GM19468 (cell line): ENCODE measurements around the gene SEMG2.

Experiments used
- ATAC-seq: cut with Tn5 transposase; IDR thresholded peaks from one replicate; pipeline ENCODE4 v1.9.1; 2021; ENCODE audit warnings: mild to moderate bottlenecking, moderate library complexity, moderate number of reproducible peaks; ENCODE audit not compliant: unreplicated experiment; ENCODE audit errors: extremely low read depth

SEMG2 gene

DNA sequence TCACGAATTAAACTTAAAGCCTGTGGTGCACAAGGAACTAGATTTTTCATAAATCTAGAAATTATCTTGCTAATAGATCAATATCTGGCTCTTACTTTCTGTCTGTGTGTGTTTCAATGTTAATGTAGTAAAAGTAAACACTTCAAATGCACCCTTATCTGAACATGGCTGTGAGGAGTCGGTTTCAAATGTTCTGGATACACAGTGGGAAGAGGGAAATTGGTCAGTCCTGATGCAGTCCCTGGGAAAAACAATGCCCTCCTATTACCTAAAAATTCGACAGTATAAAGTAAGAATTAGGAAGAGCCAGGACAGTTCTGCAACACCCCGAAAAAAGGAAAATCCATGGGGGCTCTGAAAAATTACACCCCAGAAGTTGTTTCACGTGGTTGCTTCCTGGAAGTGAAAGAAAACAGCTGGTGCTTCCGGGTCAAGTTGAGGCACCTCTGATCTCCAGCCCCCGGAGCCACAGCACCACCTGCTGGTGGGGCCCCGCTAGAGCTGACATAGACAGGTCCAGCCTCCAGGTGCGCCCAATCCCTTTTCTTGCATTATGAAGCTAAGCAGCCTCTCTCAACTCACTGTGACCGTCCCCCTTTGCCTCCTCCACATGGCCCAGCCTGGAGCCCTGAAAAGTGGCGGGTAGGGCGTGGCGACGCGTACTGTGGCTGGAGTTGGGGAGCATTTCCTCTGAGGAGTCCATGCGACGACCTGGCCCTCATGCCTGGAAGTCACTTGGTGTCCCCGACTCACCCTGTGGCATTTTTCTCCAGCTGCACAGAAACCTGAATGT lies 8.3 kb downstream of the SEMG2 start:
- no peak for ATAC-seq

DNA sequence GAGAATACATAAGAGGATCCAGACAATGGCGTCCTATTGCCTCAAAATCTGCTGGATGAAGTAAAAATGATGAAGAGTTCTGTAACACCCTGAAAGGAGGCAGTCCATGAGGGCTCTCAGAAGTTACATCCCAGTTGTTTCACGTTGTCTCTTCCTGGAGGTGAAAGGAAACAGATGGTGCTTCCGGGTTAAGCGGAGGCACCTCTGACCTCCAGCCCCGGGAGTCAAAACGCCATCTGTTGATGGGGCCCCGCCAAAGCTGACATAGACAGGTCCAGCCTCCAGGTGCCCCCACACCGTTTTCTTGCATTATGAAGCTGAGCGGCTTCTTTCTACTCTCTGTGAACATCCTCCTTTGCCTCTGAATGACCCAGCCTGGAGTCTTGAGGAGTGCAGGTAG lies 9.5 kb downstream of the SEMG2 start:
- ATAC-seq = no peak

DNA sequence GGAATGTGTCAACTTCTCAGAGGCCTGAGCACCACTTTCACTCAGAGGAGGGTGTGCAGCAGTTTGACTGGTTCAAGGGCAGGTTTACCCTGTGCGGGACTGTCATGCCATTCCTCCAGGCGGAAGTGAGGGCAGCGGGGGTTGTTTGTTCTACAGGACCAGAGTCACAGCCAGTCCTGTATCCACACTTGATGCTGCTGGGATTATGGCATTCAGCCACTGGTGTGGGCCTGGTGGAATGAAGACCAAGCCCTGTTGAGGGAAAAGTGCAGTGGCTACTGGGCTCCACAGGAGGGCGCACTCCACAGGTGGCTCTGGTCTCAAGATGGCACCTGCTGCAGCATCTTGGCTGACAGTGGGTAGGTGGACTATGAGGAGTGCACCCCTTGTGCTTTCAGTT lies 14.8 kb downstream of the SEMG2 start:
- ATAC-seq = no peak

DNA sequence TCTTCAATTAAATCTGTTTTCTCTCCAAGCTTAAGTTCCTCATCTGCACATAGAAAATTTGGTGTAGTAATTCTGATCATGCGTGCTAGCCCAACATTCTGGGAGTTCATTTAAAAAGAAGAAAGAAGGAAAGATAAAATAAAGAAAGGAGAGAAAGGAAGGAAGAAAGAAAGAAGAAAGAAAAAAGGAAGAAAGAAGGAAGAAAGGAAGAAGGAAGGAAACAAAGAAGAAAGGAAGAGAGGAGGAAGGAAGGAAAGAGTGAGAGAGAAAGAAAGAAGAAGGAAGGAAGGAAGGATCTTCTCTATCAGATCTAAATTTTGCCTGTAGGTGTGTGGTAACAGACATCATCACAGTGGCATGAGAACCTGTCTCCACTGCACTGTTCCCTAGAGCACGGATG lies 17.0 kb downstream of the SEMG2 start:
- no peak for ATAC-seq

DNA sequence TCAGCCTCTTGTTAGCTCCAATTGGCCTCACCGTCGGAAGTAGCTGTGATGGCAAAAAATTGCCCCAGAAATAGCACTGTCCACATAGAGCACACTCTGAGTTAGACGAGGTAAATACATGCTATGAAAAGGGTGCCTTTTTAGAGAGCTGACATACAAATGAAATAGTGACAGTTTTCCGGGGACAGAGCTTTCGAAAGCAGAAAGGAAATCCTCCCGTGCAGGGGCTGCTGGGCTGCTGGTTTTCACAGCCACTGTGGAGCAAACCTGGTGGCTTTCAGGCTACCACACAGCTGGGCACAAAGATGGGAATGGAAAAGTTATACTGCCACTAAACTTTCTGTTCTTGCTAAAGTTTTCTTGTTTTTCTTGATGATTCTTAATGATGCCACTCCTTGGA lies 24.9 kb downstream of the SEMG2 start:
- no peak for ATAC-seq

DNA sequence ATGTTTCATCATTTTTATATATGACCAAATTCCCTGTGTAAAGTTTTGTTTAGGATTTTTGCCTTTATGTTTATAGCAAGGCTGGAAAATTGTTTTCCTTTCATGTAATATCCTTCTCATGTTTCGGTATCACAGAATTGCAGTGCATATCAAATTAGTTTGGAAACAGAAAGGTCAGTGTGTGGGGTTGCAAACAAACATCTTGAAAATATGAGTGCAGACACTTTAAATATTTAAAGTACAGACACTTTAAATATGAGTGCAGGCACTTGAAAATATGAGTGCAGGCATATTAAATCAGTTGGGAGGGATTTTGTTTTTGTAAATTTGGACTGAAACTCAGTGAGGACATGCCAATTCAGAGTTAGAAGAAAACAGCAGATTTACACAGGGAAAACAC lies 26.7 kb downstream of the SEMG2 start:
- ATAC-seq = no peak

DNA sequence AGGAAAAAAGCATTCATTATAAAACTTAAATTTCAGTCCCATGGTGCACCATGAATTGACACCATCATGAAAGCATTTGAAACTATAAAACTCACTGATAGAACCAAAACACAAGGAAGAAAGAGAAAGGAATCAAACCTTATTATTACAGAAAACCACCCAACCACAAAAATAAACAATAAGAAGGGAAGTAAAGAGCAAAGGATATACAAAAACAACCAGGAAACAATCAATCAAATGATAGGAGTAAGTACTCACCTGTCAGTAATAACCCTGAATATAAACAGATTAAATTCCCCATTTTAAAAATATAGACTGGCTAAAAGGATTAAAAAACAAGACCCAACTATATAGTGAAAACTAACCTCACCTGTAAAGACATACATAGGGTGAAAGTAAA lies 27.4 kb downstream of the SEMG2 start:
- ATAC-seq = no peak

DNA sequence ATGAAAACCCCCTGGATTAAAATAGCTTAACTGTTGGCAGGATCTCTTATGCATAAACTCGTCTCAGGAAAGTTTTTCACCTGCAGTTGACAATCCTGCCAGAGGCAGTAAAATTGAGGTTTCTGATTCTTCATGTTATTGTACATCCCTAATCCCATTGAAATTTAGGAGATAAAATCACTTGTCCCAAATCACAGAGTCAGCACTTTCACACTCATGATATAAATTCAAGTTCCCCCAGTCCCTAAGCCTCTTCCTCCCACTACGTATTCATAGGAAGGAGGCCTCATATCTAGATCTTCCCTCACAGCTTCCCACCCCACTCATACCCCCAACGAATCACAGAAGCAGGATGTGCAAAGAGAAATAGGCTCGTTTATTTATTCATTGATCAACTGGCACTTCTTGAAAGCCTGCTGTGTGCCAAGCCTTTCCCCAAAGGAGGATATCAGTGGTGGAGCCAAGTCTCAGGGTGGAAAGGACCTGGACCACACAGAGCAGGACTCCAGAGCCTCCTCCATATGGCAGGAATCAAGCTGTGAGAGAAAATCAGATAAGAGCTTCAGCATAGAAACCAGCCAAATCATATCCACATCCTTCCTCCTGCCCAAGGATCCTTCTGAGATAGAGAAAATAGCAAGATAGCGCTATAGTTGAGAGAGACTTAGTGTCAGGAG lies 30.8 kb downstream of the SEMG2 start:
- ATAC-seq = no peak

DNA sequence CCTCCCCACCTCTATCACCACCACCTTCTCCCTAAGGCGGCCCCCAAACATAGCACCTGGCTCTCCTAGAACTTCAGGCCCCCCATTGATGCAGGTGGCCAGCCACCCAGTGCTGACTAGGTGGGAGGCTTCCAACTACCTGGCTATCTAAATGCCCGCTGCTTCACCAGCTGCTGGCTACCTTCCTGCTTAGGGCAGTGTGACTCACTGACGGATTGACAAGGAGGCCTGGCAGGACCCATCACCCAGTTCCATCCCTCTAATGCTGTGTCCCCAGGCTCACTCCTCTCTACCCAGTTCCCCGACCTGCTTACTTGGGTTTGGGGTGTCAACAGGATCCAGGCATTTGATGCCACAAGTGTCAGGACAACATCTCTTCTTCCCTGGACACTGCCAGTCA lies 32.1 kb downstream of the SEMG2 start:
- no peak for ATAC-seq

DNA sequence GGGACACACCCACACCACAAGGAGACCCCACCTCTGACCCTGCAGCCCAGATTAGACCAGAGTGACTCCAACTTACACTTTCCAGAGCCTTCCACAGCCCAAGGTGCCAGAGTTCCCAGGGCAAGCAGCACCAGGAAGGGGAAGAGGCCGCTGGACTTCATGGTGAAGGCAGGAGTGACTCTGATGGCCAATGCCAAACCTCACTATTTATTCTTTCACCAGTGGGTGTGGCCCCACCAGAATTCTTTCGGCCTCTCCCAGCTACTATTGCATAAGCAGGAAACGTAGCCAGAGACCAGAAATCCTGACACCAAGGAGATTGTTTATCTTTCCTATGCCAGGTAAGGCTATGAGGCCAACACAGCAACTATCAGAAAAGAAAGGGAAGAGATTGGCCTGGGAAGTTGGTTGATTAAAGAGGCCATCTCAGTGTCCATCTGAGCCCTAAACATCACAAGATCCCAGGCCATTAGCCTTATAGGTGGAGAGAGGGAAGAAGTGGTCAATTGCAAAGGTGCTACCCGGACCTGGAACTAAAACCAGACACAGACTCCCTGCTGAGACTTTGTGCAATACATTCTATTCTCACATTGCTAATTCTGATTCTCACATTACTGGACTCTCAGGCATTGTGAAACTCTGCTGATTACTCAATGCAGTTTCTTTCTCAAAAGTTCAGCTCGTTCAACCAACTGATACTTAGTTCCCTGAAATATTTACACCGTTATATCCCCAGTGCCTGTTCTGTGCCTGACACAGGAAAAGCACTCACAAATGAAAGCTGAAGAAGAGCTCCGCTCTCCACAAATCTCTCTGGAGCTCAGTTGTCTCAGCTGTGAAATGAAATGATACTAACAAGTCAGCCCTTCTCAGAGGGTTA lies 33.5 kb downstream of the SEMG2 start, which contains the start of gene SLPI:
SLPI (minus strand) TSS at position 182 of the 880 bp plus-strand sequence; CDS start at position 161, 21 bp downstream.
- ATAC-seq = no peak

DNA sequence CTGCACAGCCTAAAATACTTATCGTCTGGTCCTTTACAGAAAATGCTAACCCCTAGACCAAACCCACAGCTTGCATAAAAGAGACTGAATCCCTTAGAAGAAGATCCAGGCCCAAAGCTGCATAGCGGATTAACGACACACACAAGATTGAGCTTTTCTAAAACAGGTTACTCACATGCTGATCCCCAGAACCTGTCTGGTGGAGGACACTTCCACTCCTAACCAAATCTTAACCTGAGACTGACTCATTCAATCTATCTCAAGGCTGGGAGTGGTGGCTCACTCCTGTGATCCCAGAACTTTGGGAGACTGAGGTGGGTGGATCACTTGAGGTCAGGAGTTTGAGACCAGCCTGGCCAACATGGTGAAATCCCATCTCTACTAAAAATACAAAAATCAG lies 36.0 kb downstream of the SEMG2 start:
- ATAC-seq = no peak

DNA sequence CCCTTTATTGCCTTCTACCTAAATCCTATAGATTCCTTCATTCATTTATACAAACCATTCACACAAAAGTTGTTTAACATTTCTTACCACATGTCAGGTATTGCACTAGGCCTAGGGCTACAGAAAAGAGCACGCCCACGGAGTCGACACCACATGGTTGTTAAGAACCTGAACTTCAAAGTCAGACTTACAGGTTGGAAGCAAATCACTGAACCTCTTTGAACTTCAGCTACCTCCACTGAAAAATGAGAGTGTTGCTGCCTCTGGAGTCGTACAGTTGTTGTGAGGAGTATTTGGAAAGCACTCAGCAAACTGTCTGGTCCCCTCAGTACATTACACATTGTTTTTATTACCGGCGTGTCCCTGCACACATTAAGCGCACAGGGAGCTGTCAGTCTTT lies 36.5 kb downstream of the SEMG2 start:
- ATAC-seq = no peak

DNA sequence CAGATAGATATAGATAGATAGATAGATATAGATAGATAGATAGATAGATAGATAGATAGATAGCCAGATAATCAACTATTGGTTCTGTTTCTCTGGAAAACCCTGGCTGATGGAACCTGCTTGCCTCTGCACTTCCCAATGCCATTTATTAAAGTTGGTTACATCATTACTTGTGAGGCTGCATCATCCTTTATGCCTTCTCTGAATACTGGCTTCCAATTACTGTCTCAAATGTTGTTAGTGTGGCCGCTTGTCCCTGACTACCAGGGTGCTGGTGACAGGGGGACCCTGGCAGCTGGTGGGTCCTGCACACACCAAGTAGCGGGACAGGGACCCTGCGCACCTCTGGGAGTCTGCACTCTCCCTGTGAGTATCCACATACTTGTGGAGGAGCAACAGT lies 37.1 kb downstream of the SEMG2 start:
- no peak for ATAC-seq

DNA sequence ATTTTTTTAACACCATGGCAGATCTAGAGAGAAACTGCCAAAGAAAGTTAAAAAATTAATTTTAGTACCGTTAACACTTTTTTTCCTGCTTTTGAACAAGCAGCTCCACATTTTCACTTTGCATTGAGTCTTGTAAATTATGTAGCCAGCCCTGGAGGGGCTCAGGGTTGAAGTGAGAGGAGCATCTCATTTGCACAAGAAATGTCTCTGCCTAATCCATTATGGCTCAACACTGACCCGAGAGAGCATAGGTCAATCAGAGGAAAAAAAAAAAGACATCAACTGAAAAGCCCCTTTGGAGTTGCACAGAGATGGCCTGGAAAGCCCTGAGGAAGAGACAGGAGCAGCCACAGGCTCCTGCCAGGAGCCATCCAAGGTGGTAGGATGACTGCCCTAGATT lies 37.5 kb downstream of the SEMG2 start:
- no peak for ATAC-seq

DNA sequence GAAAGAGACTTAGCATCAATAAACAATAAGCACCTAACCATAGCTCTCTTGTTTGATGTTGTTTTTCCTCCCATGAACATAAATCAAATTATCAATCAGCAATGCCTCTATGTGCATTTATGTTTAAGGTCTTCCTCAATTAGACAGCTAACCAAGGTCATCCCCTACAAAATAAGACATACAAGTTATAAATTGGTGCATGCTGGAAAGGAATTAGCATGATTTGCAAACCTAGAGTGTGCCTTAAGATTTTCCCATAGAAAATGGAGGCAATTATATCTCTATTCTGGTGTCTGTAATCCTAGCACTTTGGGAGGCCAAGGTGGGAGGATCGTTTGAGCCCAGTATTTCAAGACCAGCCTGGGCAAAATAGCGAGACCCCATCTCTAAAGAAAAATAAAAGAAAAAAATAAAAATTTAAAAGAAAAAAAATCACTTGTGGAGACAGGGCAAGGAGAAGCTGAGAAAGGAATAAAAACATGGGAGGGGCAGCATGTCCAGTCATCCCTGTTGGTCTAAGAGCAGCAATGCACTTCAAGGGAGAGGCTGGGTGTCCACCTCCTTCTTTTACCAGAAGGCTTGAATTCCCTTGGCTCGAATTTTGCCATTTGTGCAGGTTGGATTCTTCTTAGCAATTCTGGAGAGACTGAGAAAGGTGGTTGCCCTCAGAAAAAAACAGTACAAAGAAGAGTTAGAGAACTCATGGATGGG lies 42.5 kb downstream of the SEMG2 start:
- ATAC-seq = no peak

DNA sequence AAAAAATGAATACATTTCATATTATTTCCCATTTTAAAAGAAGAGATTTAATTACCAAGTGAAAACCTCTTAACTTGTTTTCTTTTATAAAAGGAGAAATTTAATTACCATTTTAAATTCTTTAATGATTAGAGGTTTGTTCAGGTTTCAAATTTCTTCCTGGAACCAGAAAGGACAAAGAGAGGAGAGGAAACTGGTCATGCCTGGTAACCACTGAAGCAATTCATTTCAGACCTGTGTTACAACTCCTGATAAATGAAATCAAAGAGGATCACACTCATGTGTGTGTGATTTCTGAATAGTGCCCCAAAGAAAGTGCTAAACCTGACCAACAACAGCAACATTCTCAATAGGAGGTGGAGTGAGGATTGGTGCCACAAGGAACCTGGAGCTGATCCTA lies 45.8 kb downstream of the SEMG2 start:
- ATAC-seq = no peak

DNA sequence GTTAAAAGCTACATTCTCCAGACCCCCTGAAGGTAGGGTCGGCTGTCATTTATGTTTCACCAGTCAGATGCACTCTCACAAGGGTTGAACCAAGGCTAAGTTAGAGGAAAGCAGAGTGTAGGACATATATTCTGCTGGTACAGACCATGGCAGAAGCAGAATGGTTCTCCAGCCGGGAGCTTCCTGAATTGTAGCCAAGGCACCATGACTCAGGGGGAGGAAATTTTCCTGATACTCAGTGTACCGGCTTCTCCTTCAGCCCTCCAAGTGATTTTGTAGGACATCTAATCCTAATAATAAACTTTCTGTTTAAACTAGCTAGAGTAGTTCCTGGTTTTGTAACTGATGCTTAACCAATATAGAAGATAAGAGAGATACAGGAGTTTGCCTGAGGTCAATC lies 47.4 kb downstream of the SEMG2 start:
- no peak for ATAC-seq

DNA sequence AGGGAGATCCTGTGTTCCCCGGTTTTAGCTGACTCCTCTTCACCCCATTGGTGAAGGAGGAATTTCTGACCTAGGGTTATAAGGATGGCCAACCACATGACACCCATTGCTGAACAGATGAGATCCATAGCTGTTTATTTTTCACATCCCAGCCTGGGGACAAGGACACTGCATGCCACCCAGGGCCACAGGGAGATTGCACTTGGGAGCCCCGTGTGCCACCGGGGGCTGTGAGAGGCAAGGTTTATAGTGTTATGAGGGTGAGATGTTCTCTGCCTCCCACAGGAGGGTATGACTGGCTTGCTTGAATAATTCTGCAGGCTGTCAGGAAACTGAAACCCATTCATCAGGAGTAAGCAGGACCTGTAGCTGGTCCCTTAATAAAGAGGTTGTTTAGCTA lies 47.9 kb downstream of the SEMG2 start:
- no peak for ATAC-seq

DNA sequence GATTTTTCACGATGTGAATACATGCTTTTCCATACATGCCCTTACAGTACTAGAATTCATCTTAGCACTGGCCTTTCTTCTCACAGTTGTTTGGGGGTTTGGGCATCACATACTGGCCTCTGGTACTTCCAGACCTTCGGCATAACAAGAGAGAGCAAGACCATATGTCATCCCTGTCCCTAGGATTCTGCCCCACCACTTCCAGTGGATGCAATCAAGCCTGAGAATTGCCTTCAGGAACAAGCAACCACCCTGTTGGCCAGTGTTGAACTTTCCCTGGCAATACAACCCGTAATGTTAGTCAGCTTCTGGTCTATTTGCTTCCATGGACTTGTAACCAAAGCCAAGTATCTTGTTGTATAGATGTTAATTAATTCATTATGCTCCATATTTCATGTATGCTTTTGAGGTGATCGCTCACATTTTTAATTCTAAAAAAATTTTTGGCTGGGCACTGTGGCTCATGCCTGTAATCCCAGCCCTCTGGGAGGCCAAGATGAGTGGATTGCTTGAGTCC lies 48.6 kb downstream of the SEMG2 start:
- ATAC-seq = no peak
